Activated CD8-positive, alpha-beta memory T cell treated with anti-CD3 and anti-CD28 coated beads for 36 hours (primary cell): ENCODE data around the gene PCDHGB2. TPM values are rescaled to one million over a fixed set of nuclear protein-coding genes. Genes with fewer than 3 reads are reported as not detected.
"Not testable (repeated sequence)": the region's sequence is repeated elsewhere in the genome, so short reads cannot be mapped to it uniquely, and the experiment has no call there.

Experiments used
- CTCF ChIA-PET: fragments of 350-600 bp; sonication (Branson Sonifier 250); formaldehyde crosslinking; loops from one replicate; lab custom pipeline; 2021; ENCODE audit warnings: antibody characterized with exemption; lab: Charles Lee
- POLR2A ChIA-PET: fragments of 350-600 bp; sonication (Branson Sonifier 250); formaldehyde crosslinking; loops from one replicate; lab custom pipeline; 2021; ENCODE audit warnings: antibody characterized with exemption; lab: Charles Lee
- total RNA-seq, 2 experiments: library from RNA; stranded (reverse); gene quantifications; one replicate each; pipeline ENCODE4 v1.2.3, GENCODE V29; 2021

PCDHGB2 gene
- total RNA-seq, 2 experiments from 2014 or later: 0.23 to 0.25 TPM

DNA sequence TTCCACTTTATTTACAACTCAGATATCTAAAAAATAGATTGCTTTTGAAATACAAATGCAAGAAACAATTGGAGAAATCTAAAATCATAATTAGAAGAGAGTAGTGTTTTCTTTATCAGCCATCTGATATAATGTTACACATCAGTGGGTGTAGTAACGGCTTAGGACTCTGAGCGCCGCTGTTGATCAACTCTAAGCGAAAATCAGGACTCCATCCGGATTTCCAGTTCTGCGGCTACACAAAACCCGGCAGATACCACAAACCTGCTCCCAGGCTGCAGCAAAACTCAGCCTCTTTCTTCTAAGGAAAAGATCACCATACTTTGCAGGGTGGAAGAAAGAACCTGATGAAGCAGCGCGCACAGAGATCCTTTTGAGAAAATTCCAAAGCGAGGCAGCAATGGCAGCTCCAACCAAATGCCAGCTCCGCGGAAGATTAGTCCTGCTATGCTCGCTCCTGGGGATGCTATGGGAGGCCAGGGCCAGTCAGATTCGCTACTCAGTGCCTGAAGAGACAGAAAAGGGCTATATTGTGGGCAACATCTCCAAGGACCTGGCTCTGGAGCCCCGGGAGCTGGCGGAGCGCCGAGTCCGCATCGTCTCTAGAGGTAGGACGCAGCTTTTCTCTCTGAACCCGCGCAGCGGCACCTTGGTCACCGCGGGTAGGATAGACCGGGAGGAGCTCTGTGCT lies 42.9 kb downstream of the PCDHGB2 start, which contains the start of gene PCDHGA9:
Gene PCDHGA9, plus strand, starts transcription at position 226 of the 691 bp plus-strand sequence. Its CDS starts 175 bp downstream, at position 401.
- ChIA-PET CTCF (interaction anchor here (1.1 kb wide), 1 partner anchor 12 kb away, joined by 4 read pairs; no protein-coding TSS in a partner anchor), POLR2A (no interaction called here)

DNA sequence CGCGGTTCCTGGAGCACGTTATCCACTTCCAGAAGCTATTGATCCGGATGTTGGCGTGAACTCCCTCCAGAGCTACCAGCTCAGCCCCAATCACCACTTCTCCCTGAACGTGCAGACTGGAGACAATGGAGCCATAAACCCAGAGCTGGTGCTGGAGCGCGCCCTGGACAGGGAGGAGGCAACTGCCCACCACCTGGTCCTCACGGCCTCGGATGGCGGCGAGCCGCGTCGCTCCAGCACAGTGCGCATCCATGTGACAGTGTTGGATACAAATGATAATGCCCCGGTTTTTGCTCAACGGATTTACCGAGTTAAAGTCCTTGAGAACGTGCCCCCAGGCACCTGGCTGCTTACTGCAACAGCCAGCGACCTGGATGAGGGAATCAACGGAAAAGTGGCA lies 43.6 kb downstream of the PCDHGB2 start:
- ChIA-PET CTCF (interaction anchor here (1.1 kb wide), 1 partner anchor 13 kb away, joined by 4 read pairs; no protein-coding TSS in a partner anchor), POLR2A (no interaction called here)

GRCh38 chr5:141407790-141408505 lies 48.2 kb downstream of the PCDHGB2 start, which contains the start of gene PCDHGB6:
Gene PCDHGB6 (plus strand): TSS chr5:141408021. CDS start chr5:141408203, 182 bp downstream.
- CTCF ChIA-PET: interaction anchor here (1.4 kb wide), 1 partner anchor 150 kb away, joined by 4 read pairs; no protein-coding TSS in a partner anchor

GRCh38 chr5:141409598-141410306 lies 50.0 kb downstream of the PCDHGB2 start:
- ChIA-PET POLR2A (interaction anchor here (0.7 kb wide), 1 partner anchor 89 kb away, joined by 8 read pairs; the partner anchor contains the start of gene TAF7), CTCF (no interaction called here)

More at GRCh38 chr5:141407790-141408505, 48.2 kb downstream of the PCDHGB2 start, which contains the start of gene PCDHGB6:
- POLR2A ChIA-PET: not testable (repeated sequence)

DNA sequence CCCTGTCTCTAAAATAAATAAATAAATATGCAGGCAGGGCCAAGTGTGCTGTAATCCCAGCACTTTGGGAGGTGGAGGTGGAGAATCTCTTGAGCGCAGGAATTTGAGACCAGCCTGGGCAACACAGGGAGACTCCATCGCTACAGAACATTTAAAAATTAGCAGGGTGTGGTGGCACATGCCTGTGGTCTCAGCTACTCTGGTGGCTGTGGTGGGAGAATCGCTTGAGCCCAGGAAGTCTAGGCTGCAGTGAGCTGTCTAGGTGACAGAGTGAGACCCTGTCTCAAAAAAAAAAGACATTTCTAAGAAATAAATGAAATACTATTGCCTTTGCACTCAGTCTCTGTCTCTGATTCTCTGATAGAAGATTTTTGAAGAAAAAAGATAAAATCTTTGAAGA lies 51.8 kb downstream of the PCDHGB2 start:
- POLR2A ChIA-PET: no interaction called here
- CTCF ChIA-PET: no interaction called here

Other genes with a start within 250 kb of the PCDHGB2 start
- not detected for gene PCDHB4, start 238.2 kb upstream of the PCDHGB2 start, total RNA-seq
- gene PCDHB5, start 224.8 kb upstream of the PCDHGB2 start, total RNA-seq: not detected
- not detected for gene PCDHB6, start 209.9 kb upstream of the PCDHGB2 start, total RNA-seq
- gene PCDHB7, start 187.3 kb upstream of the PCDHGB2 start, total RNA-seq: not detected
- gene PCDHB8, start 182.2 kb upstream of the PCDHGB2 start, total RNA-seq: not detected
- not detected for gene PCDHB16, start 177.6 kb upstream of the PCDHGB2 start, total RNA-seq
- gene PCDHB9, start 172.8 kb upstream of the PCDHGB2 start, total RNA-seq: not detected
- gene PCDHB10, start 167.6 kb upstream of the PCDHGB2 start, total RNA-seq: not detected
- gene PCDHB11, start 160.4 kb upstream of the PCDHGB2 start, total RNA-seq: not detected
- gene PCDHB12, start 151.3 kb upstream of the PCDHGB2 start, total RNA-seq: not detected
- not detected for gene PCDHB13, start 146.1 kb upstream of the PCDHGB2 start, total RNA-seq
- not detected for gene PCDHB14, start 136.7 kb upstream of the PCDHGB2 start, total RNA-seq
- gene PCDHB15, start 114.6 kb upstream of the PCDHGB2 start, total RNA-seq: not detected
- under 1 TPM; 0.19 to 0.21 TPM for gene SLC25A2, start 55.9 kb upstream of the PCDHGB2 start, total RNA-seq
- 10 to 100 TPM; 57.1 to 58.0 TPM for gene TAF7, start 39.2 kb upstream of the PCDHGB2 start, total RNA-seq
- gene PCDHGA1, start 29.5 kb upstream of the PCDHGB2 start, total RNA-seq: under 1 TPM; 0.04 to 0.06 TPM
- under 1 TPM in 1 of 2 experiments, not detected in 1; 0.04 TPM for gene PCDHGA2, start 21.2 kb upstream of the PCDHGB2 start, total RNA-seq
- not detected for gene PCDHGA3, start 16.2 kb upstream of the PCDHGB2 start, total RNA-seq
- gene PCDHGB1, start 9.9 kb upstream of the PCDHGB2 start, total RNA-seq: not detected
- gene PCDHGA4, start 5.0 kb upstream of the PCDHGB2 start, total RNA-seq: under 1 TPM in 1 of 2 experiments, not detected in 1; 0.15 TPM
- gene PCDHGA5, start 4.2 kb downstream of the PCDHGB2 start, total RNA-seq: under 1 TPM; 0.06 to 0.13 TPM
- gene PCDHGB3, start 10.2 kb downstream of the PCDHGB2 start, total RNA-seq: under 1 TPM; 0.17 to 0.19 TPM
- gene PCDHGA6, start 13.9 kb downstream of the PCDHGB2 start, total RNA-seq: under 1 TPM; 0.06 to 0.13 TPM
- gene PCDHGA7, start 22.7 kb downstream of the PCDHGB2 start, total RNA-seq: under 1 TPM in 1 of 2 experiments, not detected in 1; 0.06 TPM
- under 1 TPM; 0.04 to 0.06 TPM for gene PCDHGB4, start 27.7 kb downstream of the PCDHGB2 start, total RNA-seq
- gene PCDHGA8, start 32.6 kb downstream of the PCDHGB2 start, total RNA-seq: not detected
- under 1 TPM; 0.15 to 0.19 TPM for gene PCDHGB5, start 38.0 kb downstream of the PCDHGB2 start, total RNA-seq
- gene PCDHGA9, start 42.8 kb downstream of the PCDHGB2 start, total RNA-seq: not detected
- under 1 TPM; 0.04 to 0.06 TPM for gene PCDHGB6, start 48.0 kb downstream of the PCDHGB2 start, total RNA-seq
- gene PCDHGA10, start 53.0 kb downstream of the PCDHGB2 start, total RNA-seq: under 1 TPM; 0.08 to 0.11 TPM
- not detected for gene PCDHGB7, start 57.7 kb downstream of the PCDHGB2 start, total RNA-seq
- gene PCDHGA11, start 61.1 kb downstream of the PCDHGB2 start, total RNA-seq: not detected
- under 1 TPM; 0.08 to 0.10 TPM for gene PCDHGA12, start 70.5 kb downstream of the PCDHGB2 start, total RNA-seq
- under 1 TPM in 1 of 2 experiments, not detected in 1; 0.13 TPM for gene PCDHGC3, start 116.0 kb downstream of the PCDHGB2 start, total RNA-seq
- not detected for gene PCDHGC4, start 125.0 kb downstream of the PCDHGB2 start, total RNA-seq
- gene PCDHGC5, start 129.1 kb downstream of the PCDHGB2 start, total RNA-seq: not detected